Measurements from ENCODE around the gene NTM. TPM values are rescaled to one million over a fixed set of nuclear protein-coding genes. Genes with fewer than 3 reads are reported as not detected.

NTM gene
- total RNA-seq, 1 donor from 2014 or later, result 92.1 TPM

DNA sequence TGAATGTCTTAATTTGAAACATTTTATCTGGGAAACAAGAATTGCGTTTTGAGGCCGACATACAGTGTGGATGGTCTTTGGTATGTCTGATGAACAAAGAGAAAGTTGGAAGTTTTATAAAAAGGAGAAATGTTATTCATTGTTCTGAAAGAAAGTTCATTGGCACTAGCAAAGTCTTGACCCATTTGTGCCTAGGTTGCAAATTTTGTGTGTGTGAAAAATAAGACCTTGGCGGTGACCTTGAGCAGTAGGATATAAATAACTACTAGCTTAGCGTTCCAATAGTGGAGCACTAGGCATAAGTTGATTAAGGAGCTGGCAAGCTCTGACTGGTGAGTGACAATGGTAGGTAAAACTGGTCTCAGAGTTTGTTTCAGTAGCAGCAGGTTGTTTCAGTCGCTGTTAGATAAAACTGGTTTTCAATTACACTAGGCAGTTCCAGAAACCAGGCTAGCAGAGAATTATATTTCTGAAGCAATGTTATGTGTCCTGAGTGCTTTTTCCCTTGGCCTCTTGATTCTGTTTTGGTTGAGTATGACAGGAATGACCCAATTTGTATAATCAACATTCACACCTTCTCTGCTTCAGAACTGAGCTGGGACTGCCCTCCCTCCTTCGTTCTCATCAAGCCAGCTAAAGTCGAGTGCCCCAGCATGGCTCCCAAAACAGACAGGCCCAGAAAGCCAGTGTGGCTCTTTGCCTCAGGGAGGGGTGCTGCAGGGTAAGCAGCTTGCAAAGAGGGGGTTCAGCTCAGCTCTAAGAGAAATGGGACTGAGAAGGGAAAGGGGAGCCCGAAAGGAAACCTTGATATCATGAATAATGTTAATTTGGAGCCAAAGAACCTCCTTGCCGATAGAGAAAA is 85.7 kb downstream of the NTM start:
- Mint-ChIP-seq H3K4me3 (ENCODE audit: unreplicated experiment) (no peak overlapping the region), H3K27me3 (ENCODE audit: low read depth) (peaks cover 35% of the 10 kb centered on the region), H3K4me1 (ENCODE audit: low read depth) (no peaks in the 10 kb centered on the region), H3K27ac (ENCODE audit: unreplicated experiment) (no peak overlapping the region), H3K9me3 (ENCODE audit: low read depth) (no peaks in the 10 kb centered on the region), H3K36me3 (ENCODE audit: low read depth) (no peaks in the 10 kb centered on the region)
- DNase-seq (ENCODE audit: low spot score), result no peak
- TF ChIP-seq, protein P1, sequence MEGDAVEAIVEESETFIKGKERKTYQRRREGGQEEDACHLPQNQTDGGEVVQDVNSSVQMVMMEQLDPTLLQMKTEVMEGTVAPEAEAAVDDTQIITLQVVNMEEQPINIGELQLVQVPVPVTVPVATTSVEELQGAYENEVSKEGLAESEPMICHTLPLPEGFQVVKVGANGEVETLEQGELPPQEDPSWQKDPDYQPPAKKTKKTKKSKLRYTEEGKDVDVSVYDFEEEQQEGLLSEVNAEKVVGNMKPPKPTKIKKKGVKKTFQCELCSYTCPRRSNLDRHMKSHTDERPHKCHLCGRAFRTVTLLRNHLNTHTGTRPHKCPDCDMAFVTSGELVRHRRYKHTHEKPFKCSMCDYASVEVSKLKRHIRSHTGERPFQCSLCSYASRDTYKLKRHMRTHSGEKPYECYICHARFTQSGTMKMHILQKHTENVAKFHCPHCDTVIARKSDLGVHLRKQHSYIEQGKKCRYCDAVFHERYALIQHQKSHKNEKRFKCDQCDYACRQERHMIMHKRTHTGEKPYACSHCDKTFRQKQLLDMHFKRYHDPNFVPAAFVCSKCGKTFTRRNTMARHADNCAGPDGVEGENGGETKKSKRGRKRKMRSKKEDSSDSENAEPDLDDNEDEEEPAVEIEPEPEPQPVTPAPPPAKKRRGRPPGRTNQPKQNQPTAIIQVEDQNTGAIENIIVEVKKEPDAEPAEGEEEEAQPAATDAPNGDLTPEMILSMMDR (IDR thresholded peaks at IDR 0.05), result no peak

DNA sequence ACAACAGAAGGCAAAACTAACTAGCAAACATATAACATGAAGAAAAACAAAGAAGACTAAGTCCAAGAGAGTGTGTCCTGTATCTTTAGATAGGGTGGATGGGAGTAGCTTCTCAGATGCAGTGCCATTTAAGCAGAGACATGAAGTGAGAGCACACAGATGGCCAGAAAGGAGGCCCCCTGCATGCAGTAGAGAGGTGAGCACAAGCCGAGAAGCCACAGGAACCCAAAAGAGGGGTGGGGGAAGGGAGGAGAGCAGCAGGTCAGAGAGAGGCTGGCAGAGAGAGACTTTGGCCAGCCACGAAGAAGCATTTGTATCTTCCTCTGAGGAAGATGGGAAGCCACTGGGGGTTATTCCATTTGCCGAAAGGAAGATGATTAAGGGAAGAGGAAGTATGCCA is 86.7 kb downstream of the NTM start:
- H3K9me3 Mint-ChIP-seq (ENCODE audit: low read depth), result no peaks in the 10 kb centered on the region
- DNase-seq (ENCODE audit: low spot score), result no peak
- H3K4me1 Mint-ChIP-seq (ENCODE audit: low read depth), result no peaks in the 10 kb centered on the region
- H3K4me3 Mint-ChIP-seq (ENCODE audit: unreplicated experiment), result no peak overlapping the region
- H3K27ac Mint-ChIP-seq (ENCODE audit: unreplicated experiment), result no peak overlapping the region
- no peaks in the 10 kb centered on the region for H3K36me3 Mint-ChIP-seq (ENCODE audit: low read depth)
- peaks cover 33% of the 10 kb centered on the region for H3K27me3 Mint-ChIP-seq (ENCODE audit: low read depth)
- TF ChIP-seq, protein P1 (IDR thresholded peaks at IDR 0.05), result no peak

DNA sequence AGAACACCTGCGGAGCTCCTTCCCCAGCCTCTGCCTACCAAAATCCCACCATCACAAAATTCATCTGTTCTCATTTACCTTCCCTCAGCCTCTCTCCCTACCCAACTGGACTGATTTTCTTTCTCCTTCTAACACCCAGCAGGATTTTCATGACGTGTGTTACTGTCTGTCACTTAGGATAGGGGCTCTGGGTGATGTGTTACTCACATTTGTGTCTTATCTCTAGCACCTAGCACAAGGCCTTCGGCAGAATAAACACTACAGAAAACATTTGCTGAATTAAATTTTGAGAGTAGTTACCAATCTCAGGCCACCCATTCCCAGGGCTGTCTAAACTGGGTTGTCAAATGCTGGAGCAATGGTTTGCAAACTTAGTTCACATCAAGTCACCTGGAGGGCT is 88.0 kb downstream of the NTM start:
- no peaks in the 10 kb centered on the region for H3K36me3 Mint-ChIP-seq (ENCODE audit: low read depth)
- no peak overlapping the region for H3K4me3 Mint-ChIP-seq (ENCODE audit: unreplicated experiment)
- TF ChIP-seq, protein P1 (IDR thresholded peaks at IDR 0.05), result no peak
- no peak overlapping the region for H3K27ac Mint-ChIP-seq (ENCODE audit: unreplicated experiment)
- no peak for DNase-seq (ENCODE audit: low spot score)
- H3K4me1 Mint-ChIP-seq (ENCODE audit: low read depth), result no peaks in the 10 kb centered on the region
- peaks cover 26% of the 10 kb centered on the region for H3K27me3 Mint-ChIP-seq (ENCODE audit: low read depth)
- no peaks in the 10 kb centered on the region for H3K9me3 Mint-ChIP-seq (ENCODE audit: low read depth)

DNA sequence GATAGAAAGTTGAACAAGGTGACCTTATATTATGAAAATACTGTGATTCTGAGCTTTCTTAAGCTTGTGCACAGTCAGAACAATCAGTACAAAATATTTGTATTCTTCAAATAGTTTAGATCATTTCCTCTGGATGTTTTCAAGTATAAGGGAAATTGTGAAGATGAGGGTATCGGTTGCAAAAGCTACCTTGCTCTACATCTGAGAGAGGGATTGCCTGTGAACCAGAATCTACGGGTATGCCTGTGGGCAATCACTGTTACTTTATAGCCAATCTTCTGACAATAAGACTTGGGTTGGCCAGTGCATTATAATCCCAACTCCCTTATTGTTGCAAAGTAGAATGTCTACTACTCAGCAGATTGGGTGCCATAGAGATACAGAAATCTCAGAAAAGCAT is 90.5 kb downstream of the NTM start:
- H3K36me3 Mint-ChIP-seq (ENCODE audit: low read depth), result no peaks in the 10 kb centered on the region
- TF ChIP-seq, protein P1 (IDR thresholded peaks at IDR 0.05), result no peak
- peaks cover 3% of the 10 kb centered on the region for H3K4me1 Mint-ChIP-seq (ENCODE audit: low read depth)
- H3K27ac Mint-ChIP-seq (ENCODE audit: unreplicated experiment), result no peak overlapping the region
- H3K9me3 Mint-ChIP-seq (ENCODE audit: low read depth), result no peaks in the 10 kb centered on the region
- H3K4me3 Mint-ChIP-seq (ENCODE audit: unreplicated experiment), result no peak overlapping the region
- DNase-seq (ENCODE audit: low spot score), result no peak
- peaks cover 39% of the 10 kb centered on the region for H3K27me3 Mint-ChIP-seq (ENCODE audit: low read depth)

DNA sequence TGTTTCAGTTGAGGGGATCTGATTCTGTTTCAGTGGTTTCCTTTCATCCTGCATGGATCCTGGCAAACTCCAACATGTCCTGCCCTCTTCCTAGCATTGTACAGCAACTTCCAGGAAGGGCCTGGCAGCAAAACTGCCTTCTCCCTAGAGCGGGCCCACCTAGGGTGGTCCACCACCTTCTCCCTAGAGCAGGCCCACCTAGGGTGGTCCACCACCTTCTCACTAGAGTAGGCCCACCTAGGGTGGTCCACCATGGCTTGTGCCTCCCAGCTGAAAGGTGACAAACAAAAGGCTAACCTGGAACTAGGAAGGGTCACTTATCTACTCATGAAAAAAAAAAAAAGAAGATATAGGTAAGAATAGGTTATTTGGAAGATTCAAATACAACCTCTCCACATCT is 92.2 kb downstream of the NTM start:
- Mint-ChIP-seq H3K9me3 (ENCODE audit: low read depth) (no peaks in the 10 kb centered on the region), H3K36me3 (ENCODE audit: low read depth) (no peaks in the 10 kb centered on the region)
- TF ChIP-seq, protein P1 (IDR thresholded peaks at IDR 0.05), result no peak

More for the DNA sequence above, 92.2 kb downstream of the NTM start:
- Mint-ChIP-seq H3K27me3 (ENCODE audit: low read depth) (peaks cover 35% of the 10 kb centered on the region), H3K4me1 (ENCODE audit: low read depth) (peaks cover 3% of the 10 kb centered on the region), H3K4me3 (ENCODE audit: unreplicated experiment) (no peak overlapping the region), H3K27ac (ENCODE audit: unreplicated experiment) (no peak overlapping the region)
- no peak for DNase-seq (ENCODE audit: low spot score)
